GM21576 (cell line): ENCODE results near the gene TPCN2.
A peak's percentile ranks its signal among the peaks of the same experiment; 100 is the strongest.

Source experiments
- ATAC-seq: cut with Tn5 transposase; IDR thresholded peaks from one replicate; pipeline ENCODE4 v1.9.1; 2021; ENCODE audit warnings: mild to moderate bottlenecking, moderate library complexity; ENCODE audit not compliant: unreplicated experiment

The TPCN2 gene

DNA sequence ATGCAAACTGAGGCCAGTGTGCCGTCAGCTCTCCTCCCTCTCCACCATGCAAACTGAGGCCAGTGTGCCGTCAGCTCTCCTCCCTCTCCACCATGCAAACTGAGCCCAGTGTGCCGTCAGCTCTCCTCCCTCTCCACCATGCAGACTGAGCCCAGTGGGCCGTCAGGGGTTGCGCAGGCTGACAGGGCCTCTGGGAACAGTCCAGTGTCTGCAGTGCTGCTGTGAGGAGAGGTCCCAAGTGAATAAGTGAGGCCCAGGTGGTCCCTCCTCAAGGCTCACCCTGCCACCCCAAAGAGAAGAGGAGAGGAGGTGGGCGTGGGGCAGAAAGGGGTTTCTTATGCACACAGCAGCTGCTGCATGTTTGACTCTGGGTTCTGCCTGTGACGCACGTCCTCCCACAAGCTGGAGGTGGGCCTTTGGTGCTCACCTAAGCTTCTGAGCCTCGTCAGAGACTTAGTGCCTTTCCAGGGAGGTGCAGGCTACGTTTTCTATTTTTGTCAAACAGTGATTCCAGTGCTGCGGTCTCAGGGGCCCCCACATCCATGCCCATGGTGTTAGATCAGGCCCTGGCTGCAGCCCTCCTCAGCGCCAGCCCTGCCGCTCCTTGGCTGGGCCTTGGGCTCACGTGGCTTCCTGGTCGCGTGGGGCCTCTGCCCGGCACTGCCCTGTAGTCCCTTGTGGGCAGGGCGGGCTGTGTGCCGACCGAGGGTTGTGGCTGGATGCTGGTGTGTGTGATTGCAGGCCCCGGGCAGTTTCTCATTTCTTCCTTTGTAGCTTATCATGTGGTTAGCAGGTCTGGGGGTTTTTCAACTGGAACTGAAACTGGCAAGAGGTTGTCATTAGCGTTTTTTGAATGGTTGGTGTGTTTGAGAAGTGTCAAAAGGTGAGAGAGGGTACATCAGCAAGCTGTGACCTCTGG, 7.1 kb downstream of the TPCN2 start:
- ATAC-seq = peak; percentile 69

DNA sequence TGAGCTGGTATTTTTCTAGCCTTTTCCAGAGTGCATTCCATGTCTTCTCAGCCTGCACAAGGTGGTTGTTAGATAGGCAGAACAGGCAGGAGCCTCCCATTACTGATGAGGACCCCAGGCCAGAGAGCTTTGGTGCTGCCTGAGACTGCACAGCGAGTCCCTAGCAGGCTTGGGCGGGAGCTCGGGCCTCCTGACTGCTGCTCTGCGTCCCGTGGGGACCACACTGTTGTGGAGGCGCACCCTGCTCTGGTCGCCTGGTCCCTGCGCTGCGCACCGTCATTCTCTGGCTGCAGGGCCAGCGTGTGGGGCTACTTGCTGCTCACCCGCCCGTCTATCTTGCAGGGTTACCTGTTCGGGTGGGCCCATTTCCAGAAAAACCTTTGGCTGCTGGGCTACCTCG, 8.5 kb downstream of the TPCN2 start:
- no peak for ATAC-seq

GRCh38 chr11:69057801-69058200, 9.1 kb downstream of the TPCN2 start:
- no peak for ATAC-seq

DNA sequence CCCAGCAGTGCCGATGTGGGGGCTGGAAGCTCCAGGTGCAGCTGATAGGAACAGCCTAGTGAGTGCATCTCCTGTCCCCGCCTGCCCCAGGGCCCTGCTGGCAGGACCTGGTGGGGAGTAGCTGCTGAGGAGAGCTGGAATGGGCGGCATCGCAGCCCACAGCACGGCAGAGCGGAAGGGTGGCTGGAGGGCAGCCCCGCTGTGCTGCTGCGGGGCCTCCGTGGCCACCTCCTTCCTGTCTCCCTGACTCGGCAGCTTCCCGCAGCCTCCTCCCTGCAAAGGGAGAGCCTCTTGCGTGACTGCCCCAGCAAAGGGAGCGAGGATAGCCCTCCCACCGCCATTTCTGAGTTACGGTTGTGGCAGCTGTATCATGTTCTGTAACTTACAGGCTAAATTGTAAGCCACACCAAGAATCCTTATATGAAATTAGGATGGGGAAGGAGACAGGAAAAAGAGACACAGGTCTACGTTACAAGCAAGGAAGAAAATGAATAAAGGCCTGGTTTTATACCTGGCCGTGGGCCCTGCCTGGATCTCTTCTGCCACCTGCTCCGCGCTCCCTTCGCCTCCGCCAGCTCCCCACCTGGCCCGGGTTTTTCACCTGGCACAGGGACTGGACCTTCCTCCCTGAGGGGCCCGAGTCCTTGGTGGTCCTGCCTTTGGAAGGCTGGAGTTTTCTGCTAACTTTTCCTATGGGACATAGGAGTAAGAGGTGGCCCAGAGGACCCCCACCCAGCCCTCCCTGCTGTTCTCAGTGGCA, 10.0 kb downstream of the TPCN2 start:
- no peak for ATAC-seq

GRCh38 chr11:69059429-69059828, 10.7 kb downstream of the TPCN2 start:
- no peak for ATAC-seq

DNA sequence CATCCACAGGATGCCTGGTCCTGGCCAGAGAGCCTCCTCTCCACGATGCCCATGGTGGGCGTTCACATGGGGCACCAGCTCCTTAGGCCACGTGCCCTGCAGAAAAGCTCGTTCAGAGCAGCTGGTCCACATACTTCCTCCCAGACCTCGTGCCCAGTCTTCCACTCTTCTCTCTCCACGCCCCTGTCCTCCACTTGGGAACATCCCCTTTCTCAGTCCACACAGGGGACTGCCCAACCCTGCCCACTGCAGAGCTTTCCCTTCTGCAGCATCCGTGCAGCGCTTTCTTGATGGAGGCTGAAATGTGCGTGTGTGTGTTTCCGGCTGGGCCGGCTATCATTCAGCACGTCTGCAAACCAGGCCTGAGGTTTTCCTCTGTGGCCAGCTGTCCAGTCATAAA, 11.3 kb downstream of the TPCN2 start:
- no peak for ATAC-seq

GRCh38 chr11:69060806-69061712, 12.3 kb downstream of the TPCN2 start:
- ATAC-seq = no peak

DNA sequence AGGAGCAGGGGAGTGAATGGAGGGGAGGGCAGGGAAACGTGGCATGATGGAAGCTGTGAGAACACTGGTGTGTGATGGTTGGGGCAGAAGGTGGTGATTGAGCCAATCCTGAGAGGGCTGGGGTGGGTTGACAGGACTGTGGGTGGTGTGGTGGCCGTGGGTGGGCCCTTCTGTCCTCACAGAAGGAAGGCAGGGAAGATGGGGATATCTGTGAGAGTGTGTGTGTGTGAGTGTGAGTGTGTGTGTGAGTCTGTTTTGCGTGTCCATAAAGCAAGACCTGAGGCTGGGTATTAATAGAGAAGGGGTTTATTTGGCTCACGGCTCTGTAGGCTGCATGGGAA, 13.0 kb downstream of the TPCN2 start:
- ATAC-seq = no peak

- no peak for ATAC-seq
Measured at GRCh38 chr11:69062169-69062855, 13.6 kb downstream of the TPCN2 start.

DNA sequence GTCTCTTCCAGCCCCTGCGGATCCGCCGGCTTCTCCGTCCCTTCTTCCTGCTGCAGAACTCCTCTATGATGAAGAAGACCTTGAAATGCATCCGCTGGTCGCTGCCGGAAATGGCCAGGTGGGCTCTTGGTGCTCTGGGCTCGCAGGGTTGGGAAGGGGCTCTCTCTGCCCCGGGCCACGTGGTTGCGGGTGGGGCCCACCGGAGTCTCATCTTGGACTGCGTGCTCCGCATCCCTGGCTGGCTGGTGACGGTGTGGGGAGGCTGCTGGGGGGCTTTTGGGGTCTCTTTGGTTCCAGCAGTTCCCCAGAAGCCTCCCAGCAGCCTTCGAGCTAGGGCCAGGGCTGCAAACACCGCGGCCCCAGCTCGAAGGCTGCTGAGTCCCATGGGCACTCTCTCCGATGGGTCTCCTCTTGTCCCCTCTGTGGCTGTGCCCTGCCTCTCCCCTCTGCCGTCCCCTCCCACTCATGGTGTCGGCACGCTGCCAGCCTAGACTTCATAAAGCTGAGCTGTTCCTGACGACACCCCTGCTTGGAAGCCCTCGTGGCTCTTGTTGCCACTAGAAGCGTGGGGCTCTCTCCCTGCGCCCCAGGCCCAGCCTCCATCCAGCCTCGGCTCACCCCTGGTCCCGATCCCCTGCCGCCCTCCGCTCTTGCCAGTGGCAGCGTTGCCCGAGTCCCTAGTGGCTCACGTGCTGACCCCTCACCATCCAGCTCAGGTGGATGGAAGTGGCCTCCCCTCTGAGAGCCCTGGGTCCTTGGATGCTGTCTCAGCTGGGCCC, 14.3 kb downstream of the TPCN2 start:
- no peak for ATAC-seq

- no peak for ATAC-seq
Measured at GRCh38 chr11:69063652-69064260, 15.0 kb downstream of the TPCN2 start.

DNA sequence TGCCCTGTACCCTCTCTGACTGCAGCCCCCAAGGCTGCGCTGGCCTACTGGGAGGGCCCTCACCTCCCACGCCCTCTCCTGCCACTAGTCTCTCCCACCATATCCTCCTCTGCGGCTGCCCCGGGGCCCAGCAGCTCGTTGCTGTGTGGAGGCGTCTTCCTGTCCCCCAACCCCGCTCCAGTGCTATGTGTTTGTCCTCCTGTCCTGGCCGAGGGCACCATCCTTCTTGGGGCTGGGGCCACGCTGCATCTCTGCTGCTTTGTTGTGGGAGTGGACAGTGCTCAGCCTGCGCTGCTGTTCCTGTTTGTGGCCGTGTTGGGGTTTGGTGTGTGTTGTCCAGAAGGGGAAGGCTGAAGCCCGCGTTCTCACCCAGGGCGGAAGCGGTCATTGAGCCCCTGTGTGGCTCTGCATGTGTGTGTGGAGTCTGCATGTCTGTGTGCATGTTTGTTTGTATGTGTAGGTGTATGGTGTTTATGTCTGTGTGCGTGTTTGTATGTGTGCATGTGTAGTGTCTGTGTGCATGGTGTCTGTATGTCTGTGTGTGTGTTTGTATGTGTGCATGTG, 15.7 kb downstream of the TPCN2 start:
- ATAC-seq = no peak

DNA sequence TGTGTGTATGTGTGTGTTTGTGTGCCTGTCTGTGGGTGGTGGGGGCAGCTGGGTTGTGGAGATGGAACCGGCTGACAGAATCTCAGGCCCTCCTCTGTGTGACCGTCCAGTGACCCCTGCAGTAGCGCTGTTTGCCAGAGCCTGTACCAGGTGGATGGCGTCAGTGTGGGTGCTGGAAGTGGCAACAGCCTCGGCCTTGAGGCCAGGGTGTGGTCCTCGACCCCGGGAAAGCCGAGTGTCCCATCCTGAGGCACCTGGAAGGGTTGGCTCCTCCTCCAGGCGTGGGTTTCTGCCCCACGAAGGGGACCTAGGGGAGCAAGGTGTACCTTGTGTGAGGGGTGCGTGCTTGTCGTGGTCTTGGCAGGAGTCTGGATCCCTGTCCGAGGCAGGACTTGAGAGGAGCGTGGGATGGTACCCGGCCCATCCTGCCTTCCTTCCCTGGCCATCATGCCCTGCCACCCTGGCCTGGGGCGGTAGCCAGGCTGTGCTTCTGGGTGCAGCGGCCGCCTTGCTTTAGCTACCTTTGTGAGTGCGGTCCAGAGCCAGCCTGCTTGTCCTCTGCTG, 16.5 kb downstream of the TPCN2 start:
- ATAC-seq = no peak

DNA sequence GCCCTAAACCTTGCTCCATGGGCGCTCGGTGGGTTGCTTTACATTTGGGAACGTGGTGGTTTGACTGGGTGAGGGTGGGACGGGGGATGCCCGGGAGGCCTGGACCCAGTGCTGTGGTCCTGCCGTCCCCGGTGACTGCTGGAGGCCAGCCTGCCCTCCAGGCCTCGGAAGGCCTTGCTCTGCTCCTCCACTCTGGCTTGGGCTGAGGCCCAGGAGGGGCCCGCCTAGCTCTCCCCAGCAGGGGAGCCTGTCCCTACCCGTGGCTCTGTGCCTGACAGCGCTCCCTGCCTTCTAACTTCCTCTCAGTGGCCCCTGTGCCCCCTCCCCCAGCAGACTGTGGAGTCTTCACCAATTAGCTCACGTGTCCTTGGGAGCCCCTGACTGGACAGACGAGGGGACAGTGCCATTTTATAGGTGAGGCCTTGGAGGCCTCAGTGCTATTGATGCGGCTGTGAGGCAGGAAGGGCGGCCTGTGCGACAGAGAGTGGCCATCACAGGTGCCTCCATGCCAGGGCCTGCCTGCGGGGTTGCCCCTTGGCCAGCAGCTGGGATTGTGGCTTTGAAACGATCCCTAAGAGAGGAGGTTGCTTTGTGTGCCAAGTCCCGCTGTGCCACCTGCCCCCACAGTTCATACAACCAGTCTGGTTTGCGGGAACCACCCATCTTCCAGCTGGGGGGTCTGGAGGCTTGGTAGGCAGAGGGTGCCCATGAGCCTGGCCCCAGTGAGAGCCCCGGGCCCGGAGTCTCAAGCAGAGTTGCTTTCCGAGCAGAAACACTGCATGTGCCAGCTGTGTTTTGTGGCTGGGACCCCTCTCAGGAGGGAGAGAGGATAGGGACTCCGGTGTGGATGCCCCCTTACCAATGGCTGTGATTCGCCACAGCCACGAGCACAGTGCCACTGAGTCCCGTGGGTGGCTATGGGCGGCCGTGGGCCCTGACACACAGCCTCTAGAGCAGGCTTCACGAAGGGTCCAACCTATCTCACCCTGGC, 17.7 kb downstream of the TPCN2 start:
- ATAC-seq = no peak

GRCh38 chr11:69067200-69067599, 18.5 kb downstream of the TPCN2 start:
- ATAC-seq = no peak

GRCh38 chr11:69071086-69071800, 22.5 kb downstream of the TPCN2 start:
- no peak for ATAC-seq

DNA sequence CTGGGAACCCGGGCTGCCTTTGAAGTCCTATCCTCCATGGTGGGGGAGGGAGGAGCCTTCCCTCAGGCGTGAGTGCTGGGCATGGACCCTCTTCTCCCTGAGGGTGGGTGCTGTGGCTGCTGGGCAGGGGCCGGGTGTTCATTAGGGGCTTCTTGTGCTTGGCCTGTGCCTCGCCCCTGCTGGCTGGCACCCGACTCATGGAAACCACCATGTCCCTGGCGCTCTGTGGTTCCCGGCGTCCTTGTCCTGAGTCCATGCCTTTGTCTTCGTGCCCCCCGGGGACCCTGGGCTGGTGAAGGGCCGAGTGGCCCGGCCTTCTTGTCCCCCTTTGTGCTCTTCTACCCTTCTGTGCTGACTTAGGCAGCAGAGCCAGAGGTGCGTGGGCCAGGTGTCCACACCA, 23.2 kb downstream of the TPCN2 start:
- ATAC-seq = no peak
